HT1080 (cell line): Measurements from ENCODE around the gene TACC2. TPM values are rescaled to one million over a fixed set of nuclear protein-coding genes. Genes with fewer than 3 reads are reported as not detected.

Experiments used
- DNase-seq: peaks from one replicate; pipeline ENCODE4 v3.0.0-alpha.2; 2015; ENCODE audit warnings: low read depth
- total RNA-seq: library from RNA; depleted of rRNA; stranded (reverse); fragments of >200 nt; shearing (Covaris generic); gene quantifications from 2 replicates; pipeline ENCODE4 v1.2.3, GENCODE V29; 2014

TACC2 gene
- total RNA-seq, 1 experiment from 2014 or later: 20.3 TPM

GRCh38 chr10:122142641-122143237 is 153.8 kb downstream of the TACC2 start:
- peak; percentile 37 for DNase-seq

GRCh38 chr10:122143238-122143841 is 154.4 kb downstream of the TACC2 start:
- no peak for DNase-seq

GRCh38 chr10:122144199-122144598 is 155.2 kb downstream of the TACC2 start:
- no peak for DNase-seq

- DNase-seq: no peak
Measured at GRCh38 chr10:122145113-122145512, 156.2 kb downstream of the TACC2 start.

GRCh38 chr10:122147663-122148062 is 158.7 kb downstream of the TACC2 start:
- DNase-seq: no peak

GRCh38 chr10:122148876-122149560 is 160.1 kb downstream of the TACC2 start:
- no peak for DNase-seq

- no peak for DNase-seq
Measured at GRCh38 chr10:122149561-122150505, 160.9 kb downstream of the TACC2 start.

DNA sequence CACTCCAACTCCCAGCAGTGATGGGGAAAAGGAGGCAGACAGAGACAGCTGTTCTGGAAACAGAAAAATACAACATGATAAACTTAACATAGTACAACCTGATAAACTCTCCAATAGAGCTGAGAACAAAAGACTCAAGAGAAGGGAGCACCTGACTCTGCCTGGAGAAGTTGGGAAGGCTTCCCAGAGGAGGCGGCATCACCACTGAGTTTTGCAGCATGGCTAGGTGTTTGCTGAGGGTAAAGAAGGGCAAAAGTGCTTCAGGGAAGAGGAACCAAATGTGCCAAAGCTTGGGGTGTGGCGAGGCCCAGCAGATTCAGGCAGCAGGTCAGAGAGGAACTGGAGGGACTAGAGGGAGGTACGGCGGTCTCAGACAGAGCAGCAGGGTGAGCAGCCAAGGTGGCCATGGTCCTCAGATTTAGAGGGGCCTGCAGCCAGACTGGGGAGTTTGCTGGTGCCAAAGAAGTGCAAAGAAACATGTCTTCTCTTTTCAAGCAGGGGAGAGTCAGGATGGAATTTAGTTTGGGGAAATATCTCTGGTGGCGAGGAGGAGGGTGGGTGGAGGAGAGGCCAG is 162.2 kb downstream of the TACC2 start:
- DNase-seq: no peak

DNA sequence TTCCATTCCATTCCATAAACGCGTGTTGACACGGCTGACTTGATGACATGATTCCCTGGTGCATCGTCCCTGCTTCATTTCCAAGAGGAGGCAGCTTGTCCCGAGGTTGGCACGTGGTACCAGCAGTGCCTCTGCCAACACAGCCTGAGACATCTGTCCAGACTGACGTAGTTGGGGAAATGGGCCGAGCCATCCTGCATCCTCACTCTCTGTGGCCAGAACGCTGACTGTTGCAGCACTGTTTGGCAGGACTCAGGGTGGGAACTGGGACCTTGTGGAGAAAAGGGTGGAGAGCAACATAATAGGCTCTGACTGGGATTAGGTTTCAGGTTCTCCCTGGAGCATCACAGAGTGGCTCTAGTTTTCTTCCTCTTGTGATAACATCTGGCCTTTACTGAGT is 163.6 kb downstream of the TACC2 start:
- DNase-seq: no peak

- no peak for DNase-seq
Measured at GRCh38 chr10:122154031-122154544, 165.1 kb downstream of the TACC2 start.

DNA sequence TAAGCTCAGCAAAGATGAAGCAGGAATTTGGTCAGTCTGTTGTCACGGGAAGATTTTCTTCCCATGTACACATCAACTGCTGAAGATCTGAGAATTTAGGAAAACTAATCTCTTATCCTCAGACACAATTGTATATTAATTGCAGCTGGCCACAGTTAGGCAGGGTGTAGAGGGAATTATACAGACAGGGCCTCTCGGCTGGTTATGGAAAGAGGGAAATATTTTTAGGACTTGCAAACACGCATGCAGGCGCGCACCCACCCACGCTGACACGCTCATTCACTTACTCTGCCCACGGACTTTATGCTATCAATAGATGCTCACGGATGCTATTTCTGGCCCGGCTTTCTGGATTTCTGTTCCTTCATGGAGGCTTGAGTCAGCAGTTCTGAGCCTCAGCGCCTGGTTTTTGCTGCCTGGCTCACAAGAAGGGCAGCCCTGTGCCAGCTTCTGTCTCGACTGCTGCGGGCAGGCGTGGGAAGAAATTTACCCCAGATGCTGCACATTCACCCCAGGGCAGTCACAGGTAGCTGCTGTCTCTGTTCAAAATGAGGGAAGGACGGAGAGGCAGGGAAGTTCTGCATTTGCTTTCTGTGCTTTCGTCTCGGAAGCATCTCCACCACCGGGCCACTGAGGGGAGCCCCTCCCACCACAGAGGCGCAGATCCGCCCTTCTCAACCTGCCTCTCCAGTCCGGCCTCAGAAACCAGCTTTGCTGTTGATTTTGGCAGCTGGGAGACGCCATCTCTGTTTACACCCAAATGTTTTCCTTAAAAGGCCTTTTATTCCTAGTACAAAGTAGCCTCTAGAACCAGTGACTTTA is 165.8 kb downstream of the TACC2 start:
- DNase-seq: no peak

DNA sequence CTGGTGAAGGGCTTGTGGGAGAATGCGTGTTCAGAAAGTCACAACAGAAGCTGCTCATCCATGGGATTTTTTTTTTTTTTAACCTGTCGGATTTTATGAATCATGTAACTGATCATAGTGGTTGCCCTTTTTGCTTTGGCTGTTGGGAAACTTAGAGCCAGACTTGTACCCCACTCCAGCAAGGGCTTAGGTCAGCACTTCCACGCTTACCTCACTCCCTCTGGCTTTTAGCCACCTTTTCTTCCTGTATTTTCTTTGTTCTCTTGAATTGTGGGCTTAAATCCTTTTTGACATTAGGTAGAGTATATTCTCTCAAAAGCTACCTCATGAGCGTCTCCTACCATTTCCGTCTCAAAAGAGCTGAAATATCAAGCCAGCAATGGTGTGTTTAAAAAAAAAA is 168.5 kb downstream of the TACC2 start:
- peak; percentile 30 for DNase-seq

DNA sequence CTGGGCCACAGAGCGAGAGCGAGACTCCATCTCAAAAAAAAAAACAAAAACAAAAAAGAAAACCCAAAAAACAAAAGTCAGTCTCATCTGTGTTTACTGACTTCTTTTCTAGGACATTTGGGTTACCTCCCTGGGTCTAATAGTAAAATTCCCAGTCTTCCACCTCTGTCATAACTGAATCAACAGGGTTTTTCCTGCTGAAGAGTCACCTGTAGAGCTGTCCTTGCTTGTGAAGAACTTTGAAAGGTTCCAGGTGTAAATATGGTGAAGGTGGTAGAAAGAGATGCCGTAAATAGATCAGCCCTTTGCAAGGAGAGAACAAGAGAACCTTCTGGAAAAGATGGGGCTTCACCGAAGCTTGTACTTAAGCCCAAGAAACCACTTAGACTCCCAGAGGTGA is 169.4 kb downstream of the TACC2 start:
- no peak for DNase-seq

- no peak for DNase-seq
Measured at GRCh38 chr10:122159141-122159970, 170.4 kb downstream of the TACC2 start.

- DNase-seq: no peak
Measured at GRCh38 chr10:122161795-122162194, 172.8 kb downstream of the TACC2 start.

DNA sequence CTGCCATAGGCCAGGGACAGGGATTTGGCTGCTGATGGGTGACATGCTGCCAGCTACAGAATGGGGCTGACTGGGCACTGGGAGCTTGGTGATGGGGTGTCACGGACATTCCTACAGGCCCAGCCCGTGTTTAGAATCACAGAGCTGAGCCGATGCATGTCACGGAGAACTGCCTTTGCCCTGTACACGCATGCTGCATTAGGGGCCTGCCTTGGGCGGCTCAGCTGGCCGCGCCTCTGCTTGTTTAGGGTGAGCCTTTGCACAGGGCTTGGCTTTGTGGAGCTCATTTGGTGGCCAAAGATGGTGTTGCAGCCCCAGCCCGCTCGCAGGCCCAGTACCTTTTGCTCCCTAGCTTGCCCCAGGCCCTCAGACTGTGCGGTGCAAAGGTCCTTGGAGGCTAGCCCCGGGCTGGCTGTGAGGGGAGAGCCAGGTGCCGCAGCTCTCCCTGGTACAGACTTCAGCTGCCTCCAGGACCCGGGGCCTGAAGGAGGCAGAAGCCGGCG is 173.8 kb downstream of the TACC2 start:
- no peak for DNase-seq

DNA sequence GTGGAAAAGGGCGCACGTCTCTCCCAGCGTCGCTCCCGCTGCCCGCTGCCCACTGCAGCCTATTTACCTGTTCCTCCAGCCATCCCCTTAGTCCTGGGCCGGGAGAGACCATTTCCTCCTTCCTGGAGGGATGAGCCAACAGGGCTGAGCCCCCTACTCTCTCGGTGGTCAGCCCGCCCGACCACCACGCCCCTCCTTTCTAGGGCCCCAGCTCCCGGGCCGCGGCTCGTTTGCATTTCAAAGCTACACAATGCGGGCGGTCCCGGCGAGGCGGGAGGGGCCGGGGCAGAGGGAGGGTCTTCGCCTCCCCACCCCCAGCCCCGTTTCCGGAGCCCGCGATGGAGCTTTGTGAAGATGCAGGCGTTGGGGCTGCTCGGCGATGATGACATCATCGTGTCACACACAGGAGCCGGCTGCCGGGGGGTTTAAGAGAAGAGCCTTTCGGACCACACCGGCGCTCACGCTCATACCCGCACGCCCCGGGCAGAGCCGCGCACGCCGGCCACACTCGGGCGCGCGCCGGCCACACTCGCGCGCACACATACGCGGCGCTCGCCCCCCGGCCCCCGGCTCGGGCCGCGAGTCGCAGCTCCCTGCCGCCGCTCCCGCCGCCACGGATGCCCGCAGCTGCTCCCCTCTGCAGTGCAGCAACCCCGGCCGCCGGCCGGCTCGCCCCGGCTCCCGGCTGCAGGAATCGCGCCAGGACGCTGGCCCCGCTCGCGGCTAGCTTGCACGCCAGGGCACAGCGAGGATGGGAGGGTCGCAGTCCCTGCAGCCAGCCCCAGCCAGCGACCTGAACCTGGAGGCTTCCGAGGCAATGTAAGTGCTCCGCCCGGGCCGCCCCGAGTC is 174.4 kb downstream of the TACC2 start:
- no peak for DNase-seq

DNA sequence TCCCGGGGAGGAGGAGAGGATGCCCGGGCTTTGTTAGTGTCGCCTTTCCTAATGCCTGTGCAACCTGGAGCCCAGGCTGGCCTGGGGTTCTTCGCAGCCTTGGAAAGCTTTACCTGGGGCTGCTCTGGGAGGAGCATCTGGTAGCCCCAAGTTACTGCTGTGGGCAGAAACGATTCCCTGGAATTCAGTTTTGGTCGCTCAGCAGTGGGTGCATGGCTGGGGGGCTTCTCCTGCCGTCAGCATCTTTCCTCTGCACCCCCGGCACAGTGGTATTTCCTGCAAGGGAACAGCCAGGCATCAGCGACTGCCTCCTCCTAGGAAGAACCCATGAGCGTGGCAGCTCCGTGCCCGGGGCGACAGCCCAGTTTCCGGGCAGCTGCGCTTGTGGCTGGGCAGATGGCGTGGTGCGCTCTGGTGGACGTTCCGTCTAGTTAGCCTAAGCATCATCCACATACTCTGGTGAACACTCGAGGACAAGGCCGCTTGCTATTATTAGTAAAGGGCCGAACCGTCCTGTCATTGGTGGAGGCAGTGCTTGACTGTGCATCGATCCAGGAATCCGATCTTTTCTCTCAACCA is 175.1 kb downstream of the TACC2 start:
- no peak for DNase-seq
